CD8-positive, alpha-beta memory T cell (primary cell): Measurements from ENCODE around the gene ABI2. TPM values are rescaled to one million over a fixed set of nuclear protein-coding genes. Genes with fewer than 3 reads are reported as not detected.
A peak's percentile ranks its signal among the peaks of the same experiment; 100 is the strongest.
"Not testable (repeated sequence)": the region's sequence is repeated elsewhere in the genome, so short reads cannot be mapped to it uniquely, and the experiment has no call there.

Experiments used
- CTCF ChIA-PET: fragments of 350-600 bp; sonication (Branson Sonifier 250); formaldehyde crosslinking; loops from one replicate; lab custom pipeline; 2021; ENCODE audit warnings: antibody characterized with exemption; lab: Charles Lee
- POLR2A ChIA-PET: fragments of 350-600 bp; sonication (Branson Sonifier 250); formaldehyde crosslinking; loops from one replicate; lab custom pipeline; 2021; ENCODE audit warnings: antibody characterized with exemption; lab: Charles Lee
- DNase-seq, 5 donors: peaks; one replicate each; pipeline versions ENCODE4 v3.0.0 to v3.0.0-alpha.2; 2020 to 2022; ENCODE audit warnings: mixed read lengths in 1 of 5
- H3K27ac ChIP-seq: one replicate; pipeline ENCODE4 v1.7.0; 2013; ENCODE audit warnings: low read depth, mild to moderate bottlenecking, low read length, moderate library complexity
- H3K27me3 ChIP-seq: 2 replicates; pipeline ENCODE4 v1.7.0; 2013; ENCODE audit warnings: low read length, mild to moderate bottlenecking; ENCODE audit not compliant: insufficient read depth, poor library complexity, severe bottlenecking
- H3K36me3 ChIP-seq: 2 replicates; pipeline ENCODE4 v1.7.0; 2013; ENCODE audit warnings: mild to moderate bottlenecking, low read length, moderate library complexity; ENCODE audit not compliant: insufficient read depth
- H3K4me1 ChIP-seq: 2 replicates; pipeline ENCODE4 v1.7.0; 2013; ENCODE audit warnings: mild to moderate bottlenecking, low read length, moderate library complexity; ENCODE audit not compliant: insufficient read depth
- H3K4me3 ChIP-seq: 2 replicates; pipeline ENCODE4 v1.7.0; 2013; ENCODE audit warnings: mild to moderate bottlenecking, low read length
- H3K9me3 ChIP-seq: 2 replicates; pipeline ENCODE4 v1.7.0; 2013; ENCODE audit warnings: mild to moderate bottlenecking, low read length
- H3K27ac Mint-ChIP-seq, 8 donors: one replicate each; pipeline ENCODE4 v1.8.0; 2020 to 2021; ENCODE audit warnings: mixed read lengths in 8 of 8, mild to moderate bottlenecking in 6 of 8, inconsistent platforms in 3 of 8, moderate library complexity in 3 of 8
- H3K27me3 Mint-ChIP-seq, 2 donors: one replicate each; pipeline ENCODE4 v1.8.0; 2020 to 2021; ENCODE audit warnings: mixed read lengths in 2 of 2, mild to moderate bottlenecking in 1 of 2, moderate library complexity in 1 of 2
- H3K36me3 Mint-ChIP-seq, 3 donors: one replicate each; pipeline ENCODE4 v1.8.0; 2020 to 2021; ENCODE audit warnings: mixed read lengths in 3 of 3, inconsistent platforms in 1 of 3, mild to moderate bottlenecking in 1 of 3
- H3K4me1 Mint-ChIP-seq, 3 donors: one replicate each; pipeline ENCODE4 v1.8.0; 2020 to 2021; ENCODE audit warnings: mixed read lengths in 3 of 3, inconsistent platforms in 1 of 3, mild to moderate bottlenecking in 1 of 3
- H3K4me3 Mint-ChIP-seq, 7 donors: one replicate each; pipeline ENCODE4 v1.8.0; 2020 to 2021; ENCODE audit warnings: mixed read lengths in 7 of 7, mild to moderate bottlenecking in 6 of 7, moderate library complexity in 4 of 7, inconsistent platforms in 2 of 7
- H3K9me3 Mint-ChIP-seq, 5 donors: one replicate each; pipeline ENCODE4 v1.8.0; 2020 to 2022; ENCODE audit warnings: mixed read lengths in 5 of 5, mild to moderate bottlenecking in 3 of 5, moderate library complexity in 2 of 5, inconsistent platforms in 1 of 5
- polyA plus RNA-seq: library from polyadenylated mRNA; unstranded; fragments of 300-500 nt; fragmentation: Illumina TruSeq; gene quantifications from one replicate; pipeline ENCODE4 v1.2.3, GENCODE V29; 2021
- total RNA-seq, 2 experiments: library from RNA; stranded (reverse); gene quantifications; one replicate each; pipeline ENCODE4 v1.2.3, GENCODE V29; 2021

The ABI2 gene
- total and polyA plus RNA-seq, 3 experiments from 2014 or later = 29.2 to 32.1 (median 30.3) TPM

DNA sequence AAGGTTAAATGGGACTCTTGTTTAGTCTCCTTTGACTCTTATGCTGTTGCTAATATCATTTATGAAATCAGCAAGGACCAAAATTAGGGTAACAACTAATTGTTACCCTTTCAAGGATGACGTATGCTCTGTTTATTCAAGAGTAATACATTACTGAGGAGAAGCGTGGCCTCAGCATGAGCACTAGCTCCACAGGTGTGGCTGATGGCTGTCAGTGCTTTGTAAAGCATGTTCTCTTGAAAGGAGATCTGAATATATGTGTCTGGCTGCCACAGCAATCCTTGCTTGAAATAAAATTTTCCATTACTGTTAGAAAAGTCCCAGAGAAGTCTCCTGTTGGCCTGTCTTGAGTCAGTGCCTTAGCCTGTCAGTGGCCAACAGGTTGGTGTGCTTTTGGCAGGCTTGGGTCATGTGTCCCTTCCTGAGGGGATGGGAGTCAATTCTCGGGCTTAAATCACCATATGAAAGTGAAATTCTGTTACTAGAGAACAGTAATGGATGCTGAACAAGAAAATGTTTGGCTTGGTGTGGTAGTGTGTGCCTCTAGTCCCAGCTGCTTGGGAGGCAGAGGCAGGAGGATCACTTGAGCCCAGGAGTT, 32.7 kb downstream of the ABI2 start:
- H3K4me3 Mint-ChIP-seq = no peak overlapping the region
- H3K27me3 ChIP-seq = no peaks in the 10 kb centered on the region
- no peaks in the 10 kb centered on the region for H3K9me3 ChIP-seq
- H3K27ac ChIP-seq = no peak overlapping the region
- ChIA-PET CTCF (no interaction called here), POLR2A (no interaction called here)
- no peak for DNase-seq
- peaks cover under 1 to 10% (median 7%) of the 10 kb centered on the region in 3 donors for H3K36me3 Mint-ChIP-seq
- peaks cover 5 to 17% (median 6%) of the 10 kb centered on the region in 3 donors for H3K4me1 Mint-ChIP-seq
- H3K4me1 ChIP-seq = no peaks in the 10 kb centered on the region
- no peak overlapping the region for H3K4me3 ChIP-seq
- H3K9me3 Mint-ChIP-seq = no peaks in the 10 kb centered on the region
- H3K27ac Mint-ChIP-seq = peak overlapping the region in 2 of 8 donors; percentile 3 to 13
- no peaks in the 10 kb centered on the region for H3K36me3 ChIP-seq
- H3K27me3 Mint-ChIP-seq = no peaks in the 10 kb centered on the region

DNA sequence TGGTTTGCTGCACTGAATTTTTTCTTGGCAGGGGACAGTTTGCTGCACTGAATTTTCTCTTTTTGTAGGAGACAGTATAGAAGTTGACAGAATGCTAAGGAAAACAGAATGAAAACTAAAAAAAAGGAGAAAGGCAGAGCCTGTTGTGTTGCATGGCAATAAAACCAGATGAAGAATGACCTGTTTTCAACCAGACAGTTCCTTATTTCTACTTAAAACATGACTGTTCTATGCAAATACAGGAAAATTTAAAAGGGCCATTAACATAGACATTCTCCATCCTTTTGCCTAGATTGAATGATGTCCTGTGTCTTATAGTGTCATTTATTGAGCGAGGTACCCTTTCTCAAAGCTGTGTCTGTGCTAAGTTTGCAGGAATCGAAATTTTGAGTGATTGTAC, 33.3 kb downstream of the ABI2 start:
- Histone ChIP-seq H3K27me3 (no peaks in the 10 kb centered on the region), H3K4me3 (no peak overlapping the region), H3K9me3 (no peaks in the 10 kb centered on the region), H3K4me1 (no peaks in the 10 kb centered on the region), H3K27ac (no peak overlapping the region), H3K36me3 (no peaks in the 10 kb centered on the region)
- Mint-ChIP-seq H3K36me3 (peaks cover under 1 to 11% (median 6%) of the 10 kb centered on the region in 3 donors), H3K27ac (peak overlapping the region in 2 of 8 donors; percentile 13 to 35), H3K4me1 (peaks cover 5 to 20% (median 6%) of the 10 kb centered on the region in 3 donors), H3K27me3 (no peaks in the 10 kb centered on the region), H3K4me3 (no peak overlapping the region), H3K9me3 (no peaks in the 10 kb centered on the region)
- no peak for DNase-seq
- CTCF ChIA-PET = interaction anchor here (0.6 kb wide), 1 partner anchor 1014 kb away, joined by 4 read pairs; no protein-coding TSS in a partner anchor
- POLR2A ChIA-PET = no interaction called here

DNA sequence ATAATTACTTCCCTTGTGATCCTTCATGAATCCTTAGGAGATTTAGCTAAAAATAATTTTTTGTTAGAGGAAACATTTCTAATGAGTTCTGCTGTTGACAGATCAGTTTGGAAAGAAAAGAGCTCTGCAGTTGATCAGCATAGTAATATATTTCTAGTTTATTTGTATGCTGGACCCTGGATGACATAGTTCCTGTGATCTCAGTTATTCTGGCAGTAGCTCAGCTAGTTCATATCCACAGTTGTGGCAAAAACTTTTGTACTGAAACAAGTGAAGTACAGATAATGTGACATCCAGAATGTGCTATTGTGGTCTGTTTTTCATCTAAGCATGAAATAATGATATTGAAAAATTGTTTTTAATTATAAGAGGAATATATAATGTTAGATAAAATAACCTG, 33.7 kb downstream of the ABI2 start:
- Mint-ChIP-seq H3K36me3 (peaks cover 2 to 15% (median 11%) of the 10 kb centered on the region in 3 donors), H3K9me3 (no peaks in the 10 kb centered on the region)
- H3K4me3 ChIP-seq = no peak overlapping the region

DNA sequence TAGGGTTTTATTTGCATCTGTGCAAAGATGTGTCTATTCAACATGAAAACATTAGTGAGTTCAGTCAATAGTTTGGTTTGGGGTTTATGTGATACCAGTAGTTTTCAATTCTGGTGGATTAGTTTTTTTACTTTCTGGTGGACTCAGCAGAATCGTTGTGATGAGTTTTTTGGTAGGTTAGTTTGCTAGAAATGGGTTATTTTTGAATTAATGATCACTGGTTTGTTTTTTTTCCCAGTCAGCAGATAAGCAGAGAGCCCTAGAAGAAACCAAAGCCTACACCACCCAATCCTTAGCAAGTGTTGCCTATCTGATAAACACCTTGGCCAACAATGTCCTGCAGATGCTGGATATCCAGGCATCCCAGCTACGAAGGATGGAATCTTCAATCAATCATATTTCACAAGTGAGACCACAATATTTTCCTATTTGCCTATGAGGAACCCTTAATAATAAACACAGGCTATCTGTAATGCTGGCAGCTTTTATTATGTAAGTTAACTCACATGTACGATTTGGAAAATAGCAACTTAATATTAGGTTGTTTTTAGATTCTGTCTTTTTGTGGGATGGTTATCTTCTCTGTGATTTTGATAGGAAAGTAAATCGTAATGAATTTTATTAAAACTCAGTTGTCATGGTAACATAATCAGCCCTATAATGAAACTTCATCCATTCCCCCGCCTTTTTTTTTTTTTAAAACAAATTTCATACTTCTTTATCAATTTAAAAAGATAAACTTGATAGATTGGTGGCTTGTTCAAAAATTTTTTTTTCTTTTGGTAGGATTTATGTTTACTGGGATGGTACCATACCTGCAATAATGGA, 38.7 kb downstream of the ABI2 start:
- CTCF ChIA-PET = no interaction called here
- no peaks in the 10 kb centered on the region for H3K9me3 Mint-ChIP-seq

More for the DNA sequence above, 33.7 kb downstream of the ABI2 start:
- Histone ChIP-seq H3K9me3 (no peaks in the 10 kb centered on the region), H3K27me3 (no peaks in the 10 kb centered on the region), H3K27ac (no peak overlapping the region), H3K36me3 (no peaks in the 10 kb centered on the region), H3K4me1 (no peaks in the 10 kb centered on the region)
- H3K4me3 Mint-ChIP-seq = no peak overlapping the region
- H3K27ac Mint-ChIP-seq = no peak overlapping the region
- peaks cover 5 to 22% (median 6%) of the 10 kb centered on the region in 3 donors for H3K4me1 Mint-ChIP-seq
- POLR2A ChIA-PET = no interaction called here
- DNase-seq = no peak
- H3K27me3 Mint-ChIP-seq = no peaks in the 10 kb centered on the region
- CTCF ChIA-PET = interaction anchor here (0.6 kb wide), 1 partner anchor 1015 kb away, joined by 4 read pairs; no protein-coding TSS in a partner anchor

DNA sequence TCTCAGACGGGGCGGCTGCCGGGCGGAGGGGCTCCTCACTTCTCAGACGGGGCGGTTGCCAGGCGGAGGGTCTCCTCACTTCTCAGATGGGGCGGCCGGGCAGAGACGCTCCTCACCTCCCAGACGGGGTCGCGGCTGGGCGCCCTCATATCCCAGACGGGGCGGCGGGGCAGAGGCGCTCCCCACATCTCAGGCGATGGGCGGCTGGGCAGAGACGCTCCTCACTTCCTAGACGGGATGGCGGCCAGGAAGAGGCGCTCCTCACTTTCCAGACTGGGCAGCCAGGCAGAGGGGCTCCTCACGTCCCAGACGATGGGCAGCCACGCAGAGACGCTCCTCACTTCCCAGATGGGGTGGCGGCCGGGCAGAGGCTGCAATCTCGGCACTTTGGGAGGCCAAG, 44.5 kb downstream of the ABI2 start:
- H3K4me1 ChIP-seq, H3K27me3 ChIP-seq, H3K36me3 ChIP-seq, H3K27ac ChIP-seq, POLR2A ChIA-PET, H3K27ac Mint-ChIP-seq, H3K4me1 Mint-ChIP-seq, H3K27me3 Mint-ChIP-seq, H3K4me3 ChIP-seq, H3K9me3 Mint-ChIP-seq, H3K4me3 Mint-ChIP-seq, CTCF ChIA-PET, H3K9me3 ChIP-seq: not testable (repeated sequence)
- DNase-seq = peak in 1 of 5 donors; percentile 39
- peaks cover 6 to 18% (median 13%) of the 10 kb centered on the region in 3 donors for H3K36me3 Mint-ChIP-seq

More for the DNA sequence above, 38.7 kb downstream of the ABI2 start:
- no peaks in the 10 kb centered on the region for H3K27me3 ChIP-seq
- Mint-ChIP-seq H3K27ac (peak overlapping the region in 1 of 8 donors; percentile 57), H3K36me3 (peaks cover 12 to 24% (median 14%) of the 10 kb centered on the region in 3 donors), H3K4me1 (peaks cover 0 to 5% (median 0%) of the 10 kb centered on the region in 3 donors), H3K27me3 (no peaks in the 10 kb centered on the region), H3K4me3 (no peak overlapping the region)
- POLR2A ChIA-PET = no interaction called here
- no peaks in the 10 kb centered on the region for H3K9me3 ChIP-seq
- no peak for DNase-seq
- no peak overlapping the region for H3K4me3 ChIP-seq
- H3K36me3 ChIP-seq = no peaks in the 10 kb centered on the region
- H3K27ac ChIP-seq = no peak overlapping the region
- no peaks in the 10 kb centered on the region for H3K4me1 ChIP-seq

DNA sequence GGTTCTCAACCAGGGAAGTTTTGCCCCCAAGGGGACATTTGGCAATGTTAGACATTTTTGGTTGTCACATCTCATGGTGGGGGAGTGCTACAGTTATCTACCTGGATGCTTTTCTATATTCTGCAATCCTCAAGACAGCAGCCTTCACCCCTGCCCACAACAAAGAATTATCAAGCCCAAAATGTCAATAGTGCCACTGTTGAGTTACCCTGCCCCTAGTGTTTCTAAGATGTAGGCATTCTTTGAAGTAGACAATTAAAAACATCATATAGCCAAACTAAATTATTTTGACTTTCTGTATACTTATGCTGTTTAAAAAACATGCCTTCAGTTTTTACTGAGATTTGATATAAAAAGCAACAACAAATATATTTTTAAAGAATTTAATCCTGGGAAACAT, 48.0 kb downstream of the ABI2 start:
- DNase-seq = no peak
- H3K27ac ChIP-seq = no peak overlapping the region
- Mint-ChIP-seq H3K4me3 (no peak overlapping the region), H3K27ac (peak overlapping the region in 2 of 8 donors; percentile 24 to 36), H3K4me1 (peaks cover 0 to 4% (median 4%) of the 10 kb centered on the region in 3 donors), H3K27me3 (peaks cover 0 to 2% of the 10 kb centered on the region in 2 donors), H3K9me3 (no peaks in the 10 kb centered on the region), H3K36me3 (peaks cover 0 to 6% (median 5%) of the 10 kb centered on the region in 3 donors)
- H3K27me3 ChIP-seq = no peaks in the 10 kb centered on the region
- H3K9me3 ChIP-seq = no peaks in the 10 kb centered on the region
- POLR2A ChIA-PET = no interaction called here
- no peaks in the 10 kb centered on the region for H3K36me3 ChIP-seq
- no peak overlapping the region for H3K4me3 ChIP-seq
- CTCF ChIA-PET = no interaction called here
- H3K4me1 ChIP-seq = no peaks in the 10 kb centered on the region

DNA sequence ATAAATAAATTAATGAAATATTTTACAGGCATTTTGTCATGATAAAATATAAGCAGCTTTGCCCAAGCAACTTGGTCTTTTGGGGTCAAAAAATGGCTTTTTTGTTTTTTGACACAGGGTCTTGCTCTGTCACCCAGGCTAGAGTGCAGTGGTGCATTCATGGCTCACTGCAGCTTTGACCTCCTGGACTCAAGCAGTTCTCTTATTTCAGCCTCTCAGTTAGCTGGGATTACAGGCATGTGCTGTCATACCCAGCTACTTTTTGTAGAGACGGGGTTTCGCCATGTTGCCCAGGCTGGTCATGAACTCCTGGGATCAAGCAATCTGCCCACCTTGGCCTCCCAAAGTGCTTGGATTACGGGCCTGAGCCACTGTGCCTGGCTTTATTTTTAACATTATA, 51.0 kb downstream of the ABI2 start:
- H3K36me3 Mint-ChIP-seq = peaks cover 0 to 18% (median 14%) of the 10 kb centered on the region in 3 donors
- H3K4me1 ChIP-seq = no peaks in the 10 kb centered on the region
- H3K4me3 Mint-ChIP-seq = no peak overlapping the region
- no peak overlapping the region for H3K27ac ChIP-seq
- H3K4me1 Mint-ChIP-seq = peaks cover 0 to 4% (median 4%) of the 10 kb centered on the region in 3 donors
- no peaks in the 10 kb centered on the region for H3K27me3 ChIP-seq
- H3K9me3 ChIP-seq = no peaks in the 10 kb centered on the region
- H3K9me3 Mint-ChIP-seq = no peaks in the 10 kb centered on the region
- DNase-seq = no peak
- CTCF ChIA-PET = no interaction called here
- no peaks in the 10 kb centered on the region for H3K36me3 ChIP-seq
- POLR2A ChIA-PET = no interaction called here
- no peak overlapping the region for H3K4me3 ChIP-seq
- H3K27me3 Mint-ChIP-seq = no peaks in the 10 kb centered on the region
- H3K27ac Mint-ChIP-seq = no peak overlapping the region

DNA sequence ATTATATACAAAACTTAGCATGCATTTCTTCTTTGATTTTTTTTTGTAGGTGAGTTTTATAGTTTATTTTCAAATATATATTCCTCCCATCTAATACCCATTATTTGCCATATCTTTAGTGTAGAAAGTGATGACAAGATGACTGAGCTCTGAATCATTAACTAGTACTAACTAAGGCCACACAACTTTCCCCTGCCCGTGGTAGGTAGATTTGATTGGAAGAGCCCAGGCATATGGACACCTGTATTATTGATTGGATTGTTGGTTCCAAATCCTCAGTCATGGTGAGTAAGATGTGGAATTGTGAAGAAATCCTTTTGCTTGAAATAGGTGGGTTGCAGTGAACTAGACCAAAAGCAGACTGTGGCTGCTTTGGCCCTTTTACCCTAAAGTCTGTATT, 54.8 kb downstream of the ABI2 start:
- Histone ChIP-seq H3K4me1 (no peaks in the 10 kb centered on the region), H3K27me3 (no peaks in the 10 kb centered on the region), H3K9me3 (no peaks in the 10 kb centered on the region), H3K4me3 (no peak overlapping the region), H3K36me3 (no peaks in the 10 kb centered on the region), H3K27ac (no peak overlapping the region)
- no peak overlapping the region for H3K27ac Mint-ChIP-seq
- H3K4me3 Mint-ChIP-seq = no peak overlapping the region
- DNase-seq = no peak
- CTCF ChIA-PET = no interaction called here
- peaks cover 0 to 2% (median 0%) of the 10 kb centered on the region in 3 donors for H3K4me1 Mint-ChIP-seq
- H3K36me3 Mint-ChIP-seq = peaks cover 0 to 20% (median 12%) of the 10 kb centered on the region in 3 donors
- H3K27me3 Mint-ChIP-seq = no peaks in the 10 kb centered on the region
- H3K9me3 Mint-ChIP-seq = no peaks in the 10 kb centered on the region
- POLR2A ChIA-PET = no interaction called here
